NCI-H526 treated with DMSO at 0.1 percent for 48 hours (cell line): ENCODE measurements around the gene PEX5L.

ENCODE experiments used
- DNase-seq: peaks from one replicate; lab custom pipeline; 2025; lab: John Stamatoyannopoulos, UW

Gene PEX5L

DNA sequence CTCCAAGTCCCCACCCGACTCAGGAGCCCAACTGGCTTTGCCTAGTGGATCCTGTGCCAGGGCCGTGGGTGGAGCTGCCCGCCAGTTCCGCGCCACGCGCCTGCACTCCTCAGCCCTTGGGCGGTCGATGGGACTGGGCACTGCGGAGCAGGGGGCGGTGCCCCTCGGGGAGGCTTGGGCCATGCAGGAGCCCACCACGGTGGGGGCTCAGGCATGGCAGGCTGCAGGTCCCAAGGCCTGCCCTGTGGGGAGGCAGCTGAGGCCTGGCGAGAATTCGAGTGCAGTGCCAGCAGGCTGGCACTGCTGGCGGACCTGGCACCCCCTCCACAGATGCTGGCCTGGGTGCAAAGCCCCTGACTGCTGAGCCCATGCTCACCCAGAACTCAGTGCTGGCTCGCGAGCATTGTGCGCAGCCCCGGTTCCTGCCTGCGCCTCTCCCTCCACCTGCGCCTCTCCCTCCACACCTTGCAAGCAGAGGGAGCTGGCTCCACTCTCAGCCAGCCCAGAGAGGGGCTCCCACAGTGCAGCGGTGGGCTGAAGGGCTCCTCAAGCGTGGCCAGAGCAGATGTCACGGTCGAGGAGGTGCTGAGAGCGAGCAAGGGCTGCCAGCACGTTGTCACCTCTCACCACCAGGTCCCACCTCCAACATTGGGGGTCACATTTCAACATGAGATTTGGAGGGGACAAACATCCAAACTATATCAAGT, 261.2 kb downstream of the PEX5L start:
- no peak for DNase-seq

DNA sequence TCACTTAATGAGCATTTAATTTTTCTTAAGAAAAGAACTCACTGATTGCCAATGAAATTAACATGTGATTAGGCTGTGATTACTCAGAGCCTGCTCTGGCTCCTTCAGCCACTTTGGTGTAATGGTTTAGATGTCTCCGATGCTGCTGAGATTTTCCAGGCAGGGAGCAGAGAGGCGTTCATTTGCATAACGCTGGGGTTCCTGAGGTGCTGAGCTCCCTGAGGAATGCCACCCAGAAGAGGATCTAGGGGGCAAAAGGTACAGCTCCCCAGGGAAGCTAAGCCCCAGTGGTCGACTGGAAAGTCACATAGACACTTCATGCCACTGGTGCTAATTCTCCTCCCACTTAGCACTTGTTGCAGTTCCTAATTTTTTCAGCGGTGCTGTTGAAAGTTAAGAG, 264.4 kb downstream of the PEX5L start:
- no peak for DNase-seq

DNA sequence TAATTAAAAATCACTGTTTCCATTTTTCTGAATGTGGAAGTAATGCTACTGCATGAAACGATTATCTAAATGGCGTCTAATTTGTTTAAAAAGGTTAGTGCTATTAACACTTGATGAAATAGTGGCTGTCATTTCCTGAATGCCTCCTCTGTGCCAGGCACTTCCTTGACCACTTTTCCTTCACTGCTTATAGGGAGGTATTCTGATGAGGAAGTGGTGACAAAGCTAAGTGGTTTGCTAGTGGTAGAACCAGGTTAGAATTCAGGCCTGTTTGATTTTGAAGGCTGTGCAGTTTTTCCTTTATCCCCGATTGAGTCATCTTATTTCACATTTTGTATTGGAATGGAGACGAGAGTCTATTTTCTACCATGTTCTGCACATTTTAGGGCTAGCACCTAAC, 264.9 kb downstream of the PEX5L start:
- no peak for DNase-seq

DNA sequence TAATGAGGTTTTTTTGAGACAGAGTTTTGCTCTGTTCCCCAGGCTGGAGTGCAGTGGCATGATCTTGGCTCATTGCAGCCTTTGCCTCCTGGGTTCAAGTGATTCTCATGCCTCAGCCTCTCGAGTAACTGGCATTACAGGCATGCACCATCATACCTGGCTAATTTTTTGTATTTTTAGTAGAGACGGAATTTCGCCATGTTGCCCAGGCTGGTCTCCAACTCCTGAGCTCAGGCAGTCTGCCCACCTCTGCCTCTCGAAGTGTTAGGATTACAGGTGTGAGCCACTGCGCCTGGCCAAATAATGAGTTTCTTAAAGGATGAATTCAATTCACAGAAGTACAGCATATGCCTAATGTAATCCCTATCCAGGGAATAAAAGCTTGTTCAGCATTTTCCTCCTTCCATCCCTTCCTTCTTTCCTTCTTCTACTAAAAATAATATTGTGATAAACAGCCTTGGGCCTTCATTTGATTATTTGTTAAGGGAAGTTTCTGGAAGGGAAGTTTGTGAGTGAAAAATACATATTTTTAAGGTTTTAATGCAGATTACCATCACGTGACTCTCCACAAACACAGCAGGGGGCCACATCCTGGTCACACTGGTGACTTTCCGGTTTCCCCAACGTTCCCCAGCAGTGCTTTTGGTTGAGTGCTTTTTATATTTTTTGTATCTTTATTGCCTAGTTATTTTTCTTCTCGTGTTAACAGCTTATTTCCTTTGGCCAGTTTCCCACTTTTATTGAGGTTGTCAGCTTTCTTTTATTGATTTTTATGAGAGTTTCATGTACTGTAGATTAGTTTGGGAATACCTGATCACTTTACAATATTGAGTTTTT, 267.1 kb downstream of the PEX5L start:
- DNase-seq: no peak

DNA sequence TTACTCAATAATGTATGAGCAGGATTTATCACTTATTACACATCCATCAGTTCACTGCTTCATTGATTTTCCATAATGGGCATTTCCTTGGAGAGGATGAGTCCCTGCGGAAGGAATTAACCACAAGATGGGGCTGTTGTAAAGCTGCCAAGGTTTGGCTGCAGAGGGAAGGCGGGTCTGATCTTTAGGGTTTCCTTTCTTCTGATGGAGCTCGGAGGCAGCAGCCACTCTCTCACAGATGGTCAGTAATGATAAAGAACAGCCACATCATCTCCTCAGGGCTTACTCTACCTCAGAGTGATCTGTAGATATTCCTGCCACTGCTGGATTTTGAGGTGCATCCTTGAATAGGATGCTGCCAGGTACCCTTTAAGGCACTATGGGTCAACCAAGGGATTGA, 268.7 kb downstream of the PEX5L start:
- DNase-seq: no peak

DNA sequence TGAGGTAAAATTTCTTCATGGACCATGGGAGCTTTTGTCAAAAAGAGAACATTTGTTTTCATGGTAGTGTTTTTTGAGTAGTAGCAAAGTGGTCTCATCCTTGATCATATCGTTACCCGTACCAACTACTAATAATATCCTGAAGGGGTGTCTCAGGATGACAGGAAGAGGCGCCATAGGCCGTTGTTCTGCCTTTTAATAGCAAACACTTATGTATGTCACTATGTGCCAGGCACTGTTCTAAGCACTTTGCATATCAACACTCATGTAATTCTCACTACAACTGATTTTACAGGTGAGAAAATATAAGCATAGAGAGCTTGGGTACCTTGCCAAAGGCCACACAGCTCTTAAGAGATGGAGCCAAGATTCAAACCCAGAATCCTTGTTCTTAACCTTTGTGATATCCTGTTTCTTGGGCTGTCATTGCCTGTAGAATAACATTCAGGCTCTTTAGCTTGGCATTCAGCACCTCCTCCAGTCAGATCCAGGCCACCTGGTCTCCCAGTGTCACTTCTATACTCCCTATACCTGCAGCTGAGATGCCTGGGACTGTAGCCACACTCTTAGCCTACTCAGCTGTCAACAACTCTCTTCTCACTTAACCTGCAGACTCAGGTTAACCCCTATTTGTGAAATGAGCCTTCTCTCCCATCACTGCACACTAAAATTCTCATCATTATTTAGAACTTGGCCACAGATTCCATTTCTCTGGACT, 270.2 kb downstream of the PEX5L start:
- no peak for DNase-seq

DNA sequence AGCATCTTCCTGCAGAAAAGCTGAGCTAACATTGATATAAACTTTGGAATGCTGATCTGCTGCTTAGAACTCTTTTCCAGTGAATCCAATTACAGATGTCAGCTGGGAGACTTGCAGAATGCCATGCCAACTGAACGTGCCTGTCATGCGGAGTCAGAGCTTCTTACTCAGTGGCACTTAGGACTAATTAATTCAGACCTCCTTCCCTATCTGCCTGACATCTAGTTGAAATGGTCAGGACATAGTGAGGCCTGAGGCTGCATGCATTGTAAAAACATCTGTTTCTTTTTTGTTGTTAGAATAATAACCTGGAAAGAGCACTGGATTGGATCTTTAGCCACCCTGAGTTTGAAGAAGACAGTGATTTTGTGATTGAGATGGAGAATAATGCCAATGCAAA, 271.3 kb downstream of the PEX5L start:
- DNase-seq: no peak

DNA sequence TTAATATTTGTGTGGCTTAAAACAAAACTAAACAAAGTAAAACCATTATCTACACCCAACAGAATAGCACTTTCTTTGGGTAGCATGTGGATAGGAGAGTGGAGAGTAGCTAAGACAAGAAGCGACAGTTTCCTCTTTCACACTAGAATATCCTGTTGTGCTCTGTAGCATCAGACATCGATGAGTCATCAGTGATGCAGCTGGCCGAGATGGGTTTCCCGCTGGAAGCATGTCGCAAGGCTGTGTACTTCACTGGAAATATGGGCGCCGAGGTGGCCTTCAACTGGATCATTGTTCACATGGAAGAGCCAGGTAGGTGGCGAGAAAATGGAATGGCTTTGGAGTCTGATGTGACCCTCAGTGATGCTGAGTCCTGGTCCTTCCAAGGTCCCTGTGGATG, 275.8 kb downstream of the PEX5L start:
- DNase-seq: no peak

DNA sequence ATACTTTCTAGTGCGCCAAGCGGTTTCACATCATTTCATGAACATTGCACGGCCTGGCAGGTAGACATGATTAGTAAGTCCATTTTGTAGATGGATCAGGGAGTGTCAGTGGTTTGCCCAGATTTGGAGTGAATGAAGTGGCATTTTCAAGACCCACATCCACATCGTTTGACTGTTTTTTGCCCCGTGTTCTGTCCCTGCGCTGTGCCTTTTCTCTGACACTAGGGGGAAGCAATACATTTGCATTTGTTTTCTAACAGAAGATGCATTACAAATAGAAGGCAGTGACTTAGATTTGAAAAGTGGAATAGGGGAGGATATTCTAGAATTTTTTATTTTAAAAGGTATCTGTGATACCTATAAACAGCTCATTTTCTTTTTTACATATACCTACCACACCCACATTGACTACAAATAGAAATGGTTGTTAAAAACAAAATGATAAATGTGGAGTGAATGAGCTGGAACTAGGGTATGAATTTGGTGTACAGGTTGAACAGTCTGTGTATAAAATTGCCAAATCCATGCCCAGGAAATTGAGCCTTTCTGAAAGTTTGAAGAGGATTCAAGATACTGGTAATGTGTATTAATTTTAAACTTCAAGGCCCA, 285.9 kb downstream of the PEX5L start:
- no peak for DNase-seq

DNA sequence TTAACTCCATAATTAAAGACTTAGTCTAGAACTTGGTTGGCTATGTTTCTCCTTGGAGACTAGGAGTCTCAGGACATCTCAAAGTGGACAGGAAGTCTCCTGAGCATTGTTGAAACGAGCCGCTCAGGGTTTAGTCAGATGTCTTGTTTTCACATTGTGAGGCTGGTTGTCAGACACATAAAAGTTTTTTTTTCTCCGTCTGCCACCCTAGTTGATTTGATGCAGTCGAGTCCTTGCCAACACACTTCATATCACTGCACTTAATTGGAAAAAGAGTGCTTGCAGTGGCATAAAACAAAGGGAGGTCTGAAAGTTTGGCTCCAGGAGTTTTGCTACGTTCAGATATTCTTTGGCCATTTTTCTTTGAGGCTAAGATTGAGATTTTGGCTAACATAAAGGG, 291.0 kb downstream of the PEX5L start:
- no peak for DNase-seq

DNA sequence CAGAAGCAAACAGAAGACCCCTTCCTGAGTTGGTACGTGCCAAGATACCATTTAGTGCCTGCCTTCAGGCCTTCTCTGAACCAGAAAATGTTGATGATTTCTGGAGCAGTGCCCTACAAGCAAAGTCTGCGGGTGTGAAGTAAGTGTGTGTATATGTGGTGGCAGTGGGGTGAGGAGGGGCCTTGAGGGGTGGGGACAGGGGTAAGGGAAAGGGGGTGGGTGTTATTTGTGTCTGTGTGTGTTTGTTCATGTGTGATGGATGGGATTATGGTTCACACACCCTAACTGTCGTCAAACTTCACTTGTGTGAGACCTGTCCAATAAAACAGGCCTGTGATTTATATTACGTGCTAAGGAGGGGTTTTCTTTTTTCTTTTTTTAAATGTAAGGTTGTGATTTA, 291.7 kb downstream of the PEX5L start:
- no peak for DNase-seq
